ENCODE data around the gene CDCP1. TPM values are rescaled to one million over a fixed set of nuclear protein-coding genes. Genes with fewer than 3 reads are reported as not detected.

CDCP1 gene
- total RNA-seq, 1 donor, result 32.8 TPM

DNA sequence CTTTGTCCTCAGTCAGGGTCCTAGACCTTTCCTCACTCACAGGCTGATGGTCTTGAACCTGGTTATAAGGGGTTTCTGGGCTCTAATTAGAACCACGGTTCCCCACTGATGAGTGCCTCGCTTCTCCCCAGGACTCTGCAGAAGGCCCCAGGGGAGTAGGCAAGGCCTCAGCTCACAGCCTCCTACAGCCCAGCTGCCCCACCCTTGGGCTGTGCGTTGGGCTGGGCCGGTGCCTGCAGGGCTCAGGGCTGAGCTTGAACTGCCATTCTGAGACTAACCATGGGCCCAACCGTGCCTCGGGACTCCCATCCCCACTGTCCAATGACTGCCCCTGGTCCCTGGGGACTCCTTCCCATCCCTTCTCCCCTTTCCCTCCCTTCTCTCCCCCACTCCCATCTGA lies 94.5 kb downstream of the CDCP1 start:
- TF ChIP-seq, protein P1, sequence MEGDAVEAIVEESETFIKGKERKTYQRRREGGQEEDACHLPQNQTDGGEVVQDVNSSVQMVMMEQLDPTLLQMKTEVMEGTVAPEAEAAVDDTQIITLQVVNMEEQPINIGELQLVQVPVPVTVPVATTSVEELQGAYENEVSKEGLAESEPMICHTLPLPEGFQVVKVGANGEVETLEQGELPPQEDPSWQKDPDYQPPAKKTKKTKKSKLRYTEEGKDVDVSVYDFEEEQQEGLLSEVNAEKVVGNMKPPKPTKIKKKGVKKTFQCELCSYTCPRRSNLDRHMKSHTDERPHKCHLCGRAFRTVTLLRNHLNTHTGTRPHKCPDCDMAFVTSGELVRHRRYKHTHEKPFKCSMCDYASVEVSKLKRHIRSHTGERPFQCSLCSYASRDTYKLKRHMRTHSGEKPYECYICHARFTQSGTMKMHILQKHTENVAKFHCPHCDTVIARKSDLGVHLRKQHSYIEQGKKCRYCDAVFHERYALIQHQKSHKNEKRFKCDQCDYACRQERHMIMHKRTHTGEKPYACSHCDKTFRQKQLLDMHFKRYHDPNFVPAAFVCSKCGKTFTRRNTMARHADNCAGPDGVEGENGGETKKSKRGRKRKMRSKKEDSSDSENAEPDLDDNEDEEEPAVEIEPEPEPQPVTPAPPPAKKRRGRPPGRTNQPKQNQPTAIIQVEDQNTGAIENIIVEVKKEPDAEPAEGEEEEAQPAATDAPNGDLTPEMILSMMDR (IDR thresholded peaks at IDR 0.05; ENCODE audit: insufficient read depth, low read length), result no peak
- no peak for DNase-seq (ENCODE audit: low read depth)
- H3K4me3 ChIP-seq (ENCODE audit: low read depth, low read length), result no peak overlapping the region

DNA sequence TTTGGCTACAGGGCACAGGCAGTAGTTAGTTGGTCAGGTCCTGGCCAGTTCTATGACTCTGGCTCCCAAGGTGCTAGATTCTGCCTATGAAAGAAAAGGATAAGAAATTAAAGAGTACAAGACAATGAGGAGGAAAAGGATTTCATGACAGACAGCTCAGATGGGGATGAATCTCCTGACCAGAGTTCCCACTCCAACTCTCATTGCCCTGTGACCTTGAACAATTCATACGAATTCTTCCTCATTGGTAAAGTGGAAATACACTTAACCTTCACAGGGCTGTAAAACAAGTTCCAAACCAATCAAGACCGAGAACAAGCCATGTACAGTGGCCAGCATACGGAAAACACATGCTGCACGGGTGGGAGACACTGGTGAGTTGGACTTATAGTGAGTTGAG lies 96.4 kb downstream of the CDCP1 start:
- no peak for DNase-seq (ENCODE audit: low read depth)
- TF ChIP-seq, protein P1 (IDR thresholded peaks at IDR 0.05; ENCODE audit: insufficient read depth, low read length), result no peak
- H3K4me3 ChIP-seq (ENCODE audit: low read depth, low read length), result no peak overlapping the region

DNA sequence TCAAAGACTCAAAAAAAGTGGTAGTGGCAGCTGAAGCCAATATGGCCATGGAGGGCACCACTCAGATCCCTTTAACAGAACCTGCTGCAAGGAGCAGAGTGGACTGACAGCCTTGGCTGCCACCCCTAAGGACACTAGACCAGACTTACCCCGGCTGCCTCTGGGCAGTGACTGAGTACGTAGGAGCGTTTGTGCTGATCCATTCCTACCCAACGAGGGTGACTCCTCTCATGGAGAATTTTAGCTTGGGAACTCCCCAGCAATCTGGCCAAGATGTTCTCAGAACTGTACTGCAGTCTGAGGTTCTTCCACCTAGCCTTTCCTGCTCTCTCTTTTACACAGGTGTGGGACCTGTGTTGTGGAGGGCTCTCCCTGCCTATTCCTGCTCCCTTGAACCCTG lies 97.9 kb downstream of the CDCP1 start:
- DNase-seq (ENCODE audit: low read depth), result peak; percentile 47
- H3K4me3 ChIP-seq (ENCODE audit: low read depth, low read length), result no peak overlapping the region
- TF ChIP-seq, protein P1 (IDR thresholded peaks at IDR 0.05; ENCODE audit: insufficient read depth, low read length), result no peak

DNA sequence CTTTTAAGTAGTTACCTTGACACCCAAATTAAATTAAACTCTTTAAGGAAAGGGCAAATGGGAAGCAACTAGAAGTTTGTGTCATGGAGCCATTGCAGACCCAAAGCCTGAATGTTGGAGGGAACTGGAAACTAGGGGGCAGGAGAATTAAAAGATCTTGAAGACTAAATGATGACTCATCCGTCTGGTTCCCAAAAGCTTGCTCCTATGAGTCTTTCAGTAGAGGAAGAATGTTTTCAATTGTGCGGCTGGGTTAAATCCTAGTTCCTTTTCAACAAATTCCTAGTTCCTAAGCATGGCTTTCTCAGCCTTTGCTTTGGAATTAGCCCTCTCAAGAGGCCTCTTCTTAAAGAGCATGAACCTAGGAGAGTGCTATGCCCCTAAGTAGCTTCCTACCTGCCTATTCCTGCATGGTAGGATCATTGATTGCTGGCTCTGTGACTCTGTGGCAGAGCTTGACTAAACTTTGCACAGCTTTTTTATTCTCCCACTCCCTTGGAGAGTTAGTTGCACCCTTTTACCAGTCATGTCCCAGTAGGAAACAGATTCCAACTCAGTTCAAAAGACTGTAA lies 102.4 kb downstream of the CDCP1 start:
- DNase-seq (ENCODE audit: low read depth), result peak; percentile 93

DNA sequence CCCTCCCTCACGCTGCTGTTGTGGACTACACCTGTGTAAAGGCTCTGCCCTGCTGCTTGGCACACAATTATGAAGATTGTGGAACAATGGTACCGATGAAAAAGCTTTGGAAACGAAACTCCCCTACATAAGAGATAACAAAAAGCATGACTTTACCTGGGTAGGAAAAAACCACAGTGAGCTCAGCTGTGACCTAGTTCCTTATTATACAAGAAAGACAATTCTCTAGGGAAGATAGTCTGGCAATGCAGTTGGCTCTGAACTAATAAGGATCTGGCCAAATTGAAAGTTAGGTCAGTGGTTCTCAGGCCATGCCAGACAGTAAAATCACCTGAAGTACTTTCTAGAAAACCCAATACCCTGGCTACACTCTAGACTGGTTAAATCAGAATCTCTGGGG lies 104.0 kb downstream of the CDCP1 start:
- TF ChIP-seq, protein P1 (IDR thresholded peaks at IDR 0.05; ENCODE audit: insufficient read depth, low read length), result no peak
- DNase-seq (ENCODE audit: low read depth), result peak; percentile 43
- H3K4me3 ChIP-seq (ENCODE audit: low read depth, low read length), result no peak overlapping the region

More for the DNA sequence above, 102.4 kb downstream of the CDCP1 start:
- H3K4me3 ChIP-seq (ENCODE audit: low read depth, low read length), result no peak overlapping the region
- TF ChIP-seq, protein P1 (IDR thresholded peaks at IDR 0.05; ENCODE audit: insufficient read depth, low read length), result peak; percentile 54

DNA sequence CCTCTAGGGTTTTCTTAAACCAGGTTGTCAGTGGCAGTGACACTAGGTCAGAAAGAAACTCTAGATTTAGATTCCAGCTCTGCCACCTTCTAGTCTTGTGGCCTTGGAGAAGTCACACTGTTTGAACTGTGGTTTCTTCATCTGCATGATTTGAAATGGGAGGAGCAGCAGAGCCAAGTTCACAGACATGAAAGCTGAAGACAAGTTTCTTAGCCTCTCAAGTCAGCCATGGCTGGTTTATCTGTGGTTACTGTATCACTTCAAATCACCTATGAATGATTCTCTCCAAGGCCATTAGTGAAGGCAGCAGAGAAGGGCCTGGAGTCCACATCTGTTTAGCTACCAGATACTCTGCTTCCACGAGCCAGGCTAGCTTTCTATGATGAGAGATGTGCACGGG lies 104.5 kb downstream of the CDCP1 start:
- DNase-seq (ENCODE audit: low read depth), result no peak
- H3K4me3 ChIP-seq (ENCODE audit: low read depth, low read length), result no peak overlapping the region
- TF ChIP-seq, protein P1 (IDR thresholded peaks at IDR 0.05; ENCODE audit: insufficient read depth, low read length), result no peak

All from fibroblast of the aortic adventitia (primary cell).